Fibroblast of villous mesenchyme (primary cell): ENCODE measurements around the gene MOSMO. TPM values are rescaled to one million over a fixed set of nuclear protein-coding genes. Genes with fewer than 3 reads are reported as not detected.
A peak's percentile ranks its signal among the peaks of the same experiment; 100 is the strongest.

Source experiments
- DNase-seq: peaks from one replicate; pipeline ENCODE4 v3.0.0-alpha.2; 2010; ENCODE audit warnings: low read depth
- H3K4me3 ChIP-seq: 2 replicates; pipeline ENCODE4 v1.5.1; 2011; ENCODE audit warnings: low read depth, mild to moderate bottlenecking, low read length
- CTCF ChIP-seq: IDR thresholded peaks from 2 replicates; pipeline ENCODE4 v1.5.1; 2012; ENCODE audit warnings: low read depth, mild to moderate bottlenecking, low read length; ENCODE audit not compliant: insufficient read depth
- total RNA-seq: library from RNA; depleted of rRNA; stranded (reverse); fragments of >200 nt; gene quantifications from 2 replicates; pipeline ENCODE4 v1.2.3, GENCODE V29; 2012

MOSMO gene
- total RNA-seq, 1 donor = 19.0 TPM

GRCh38 chr16:22008215-22009059, 526 bp downstream of the MOSMO start:
- TF ChIP-seq CTCF = no peak
- DNase-seq = no peak
- H3K4me3 ChIP-seq = peak overlapping the region; percentile 89

- TF ChIP-seq CTCF = no peak
- DNase-seq = no peak
- no peak overlapping the region for H3K4me3 ChIP-seq
Measured at GRCh38 chr16:22010902-22011301, 3.0 kb downstream of the MOSMO start.

- TF ChIP-seq CTCF = no peak
- DNase-seq = no peak
- H3K4me3 ChIP-seq = no peak overlapping the region
Measured at GRCh38 chr16:22012241-22012640, 4.3 kb downstream of the MOSMO start.

GRCh38 chr16:22013486-22013885, 5.6 kb downstream of the MOSMO start:
- DNase-seq = no peak
- no peak for TF ChIP-seq CTCF
- H3K4me3 ChIP-seq = no peak overlapping the region

GRCh38 chr16:22014271-22014873, 6.5 kb downstream of the MOSMO start:
- TF ChIP-seq CTCF = no peak
- DNase-seq = no peak
- H3K4me3 ChIP-seq = no peak overlapping the region

GRCh38 chr16:22016927-22017326, 9.0 kb downstream of the MOSMO start:
- no peak for DNase-seq
- no peak overlapping the region for H3K4me3 ChIP-seq
- no peak for TF ChIP-seq CTCF
